ENCODE results near the gene USP7. TPM values are rescaled to one million over a fixed set of nuclear protein-coding genes. Genes with fewer than 3 reads are reported as not detected.

Gene USP7
- total and polyA plus RNA-seq, 10 of the 15 experiments (the other 5 are each of a cell fraction or from before 2014, with no cell fraction given), result 16.2 to 133 (median 60.5) TPM

GRCh38 chr16:8928467-8928957 is 35.2 kb downstream of the USP7 start (continued):
- TF ChIP-seq SKIL (IDR thresholded peaks at IDR 0.05; ENCODE audit: low read depth, poor library complexity, severe bottlenecking) (peak; percentile 30), ELK1 (IDR thresholded peaks at IDR 0.05; ENCODE audit: low read depth, low read length) (no peak), NFYB (IDR thresholded peaks at IDR 0.05; ENCODE audit: insufficient read depth, low read depth, low read length) (no peak), IKZF1 (conservative IDR thresholded peaks at IDR 0.05) (peak; percentile 67), MEF2A (IDR thresholded peaks at IDR 0.05; ENCODE audit: insufficient read depth, low read depth, low read length) (no peak), NFXL1 (IDR thresholded peaks at IDR 0.05; ENCODE audit: borderline replicate concordance) (no peak), SIX5 (IDR thresholded peaks at IDR 0.05; ENCODE audit: low read depth, low read length, severe bottlenecking) (no peak), TAF1 (IDR thresholded peaks at IDR 0.05; ENCODE audit: borderline replicate concordance, low read depth, low read length) (no peak), SMC3 (IDR thresholded peaks at IDR 0.05; ENCODE audit: borderline replicate concordance, low read length) (no peak), IRF4 (IDR thresholded peaks at IDR 0.05; ENCODE audit: low read depth, low read length) (peak; percentile 35; the same call in 1 of the 2 replicates), CREM (IDR thresholded peaks at IDR 0.05; ENCODE audit: low read depth) (no peak), IKZF2 (IDR thresholded peaks at IDR 0.05) (peak; percentile 35 to 61; a peak in 3 of 4 replicates), ASH2L (IDR thresholded peaks at IDR 0.05; ENCODE audit: borderline replicate concordance, low read depth) (no peak), POU2F2 (IDR thresholded peaks at IDR 0.05; ENCODE audit: borderline replicate concordance, low read depth, low read length) (no peak), CBX5 (IDR thresholded peaks at IDR 0.05; ENCODE audit: low read depth) (no peak), CEBPZ (IDR thresholded peaks at IDR 0.05; ENCODE audit: low read depth, low read length) (no peak), CEBPB (IDR thresholded peaks at IDR 0.05; ENCODE audit: borderline replicate concordance in 1 of 2, low read depth in 2 of 2, low read length in 2 of 2) (peak in 1 of 2 experiments; percentile 81; a peak in 1 of 4 replicates), RBBP5 (conservative IDR thresholded peaks at IDR 0.05) (no peak)
- TF ChIP-seq, protein P1, sequence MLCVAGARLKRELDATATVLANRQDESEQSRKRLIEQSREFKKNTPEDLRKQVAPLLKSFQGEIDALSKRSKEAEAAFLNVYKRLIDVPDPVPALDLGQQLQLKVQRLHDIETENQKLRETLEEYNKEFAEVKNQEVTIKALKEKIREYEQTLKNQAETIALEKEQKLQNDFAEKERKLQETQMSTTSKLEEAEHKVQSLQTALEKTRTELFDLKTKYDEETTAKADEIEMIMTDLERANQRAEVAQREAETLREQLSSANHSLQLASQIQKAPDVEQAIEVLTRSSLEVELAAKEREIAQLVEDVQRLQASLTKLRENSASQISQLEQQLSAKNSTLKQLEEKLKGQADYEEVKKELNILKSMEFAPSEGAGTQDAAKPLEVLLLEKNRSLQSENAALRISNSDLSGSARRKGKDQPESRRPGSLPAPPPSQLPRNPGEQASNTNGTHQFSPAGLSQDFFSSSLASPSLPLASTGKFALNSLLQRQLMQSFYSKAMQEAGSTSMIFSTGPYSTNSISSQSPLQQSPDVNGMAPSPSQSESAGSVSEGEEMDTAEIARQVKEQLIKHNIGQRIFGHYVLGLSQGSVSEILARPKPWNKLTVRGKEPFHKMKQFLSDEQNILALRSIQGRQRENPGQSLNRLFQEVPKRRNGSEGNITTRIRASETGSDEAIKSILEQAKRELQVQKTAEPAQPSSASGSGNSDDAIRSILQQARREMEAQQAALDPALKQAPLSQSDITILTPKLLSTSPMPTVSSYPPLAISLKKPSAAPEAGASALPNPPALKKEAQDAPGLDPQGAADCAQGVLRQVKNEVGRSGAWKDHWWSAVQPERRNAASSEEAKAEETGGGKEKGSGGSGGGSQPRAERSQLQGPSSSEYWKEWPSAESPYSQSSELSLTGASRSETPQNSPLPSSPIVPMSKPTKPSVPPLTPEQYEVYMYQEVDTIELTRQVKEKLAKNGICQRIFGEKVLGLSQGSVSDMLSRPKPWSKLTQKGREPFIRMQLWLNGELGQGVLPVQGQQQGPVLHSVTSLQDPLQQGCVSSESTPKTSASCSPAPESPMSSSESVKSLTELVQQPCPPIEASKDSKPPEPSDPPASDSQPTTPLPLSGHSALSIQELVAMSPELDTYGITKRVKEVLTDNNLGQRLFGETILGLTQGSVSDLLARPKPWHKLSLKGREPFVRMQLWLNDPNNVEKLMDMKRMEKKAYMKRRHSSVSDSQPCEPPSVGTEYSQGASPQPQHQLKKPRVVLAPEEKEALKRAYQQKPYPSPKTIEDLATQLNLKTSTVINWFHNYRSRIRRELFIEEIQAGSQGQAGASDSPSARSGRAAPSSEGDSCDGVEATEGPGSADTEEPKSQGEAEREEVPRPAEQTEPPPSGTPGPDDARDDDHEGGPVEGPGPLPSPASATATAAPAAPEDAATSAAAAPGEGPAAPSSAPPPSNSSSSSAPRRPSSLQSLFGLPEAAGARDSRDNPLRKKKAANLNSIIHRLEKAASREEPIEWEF (IDR thresholded peaks at IDR 0.05; ENCODE audit: insufficient replicate concordance, low read depth, low read length), result no peak

All from GM12878 (cell line).